ENCODE results near the gene SAG. TPM values are rescaled to one million over a fixed set of nuclear protein-coding genes. Genes with fewer than 3 reads are reported as not detected.
"Not testable (repeated sequence)": the region's sequence is repeated elsewhere in the genome, so short reads cannot be mapped to it uniquely, and the experiment has no call there.

SAG gene
- total RNA-seq, 1 experiment from 2014 or later: not detected

- Histone ChIP-seq H3K27me3 (no peaks in the 10 kb centered on the region), H3K36me3 (no peaks in the 10 kb centered on the region), H3K9me3 (no peaks in the 10 kb centered on the region), H3K4me3 (no peak overlapping the region)
- DNase-seq: no peak
These were observed 9.8 kb downstream of the SAG start for GRCh38 chr2:233317196-233317943.

- no peak for DNase-seq
- Histone ChIP-seq H3K36me3 (no peaks in the 10 kb centered on the region), H3K27me3 (no peaks in the 10 kb centered on the region), H3K9me3 (no peaks in the 10 kb centered on the region), H3K4me3 (no peak overlapping the region)
These were observed 11.6 kb downstream of the SAG start for GRCh38 chr2:233319256-233319655.

- no peaks in the 10 kb centered on the region for H3K27me3 ChIP-seq
- H3K4me3 ChIP-seq: no peak overlapping the region
- H3K36me3 ChIP-seq: no peaks in the 10 kb centered on the region
- DNase-seq: no peak
- no peaks in the 10 kb centered on the region for H3K9me3 ChIP-seq
These were observed 12.9 kb downstream of the SAG start for GRCh38 chr2:233320470-233320869.

- no peaks in the 10 kb centered on the region for H3K27me3 ChIP-seq
- H3K9me3 ChIP-seq: no peaks in the 10 kb centered on the region
- no peaks in the 10 kb centered on the region for H3K36me3 ChIP-seq
- no peak overlapping the region for H3K4me3 ChIP-seq
- DNase-seq: no peak
These were observed 13.6 kb downstream of the SAG start for GRCh38 chr2:233321166-233321565.

- H3K27me3 ChIP-seq: no peaks in the 10 kb centered on the region
- no peaks in the 10 kb centered on the region for H3K36me3 ChIP-seq
- no peaks in the 10 kb centered on the region for H3K9me3 ChIP-seq
- DNase-seq: no peak
- no peak overlapping the region for H3K4me3 ChIP-seq
These were observed 16.2 kb downstream of the SAG start for GRCh38 chr2:233323851-233324250.

GRCh38 chr2:233325256-233325655, 17.6 kb downstream of the SAG start:
- H3K36me3 ChIP-seq: no peaks in the 10 kb centered on the region
- H3K27me3 ChIP-seq: no peaks in the 10 kb centered on the region
- DNase-seq: no peak
- H3K9me3 ChIP-seq: no peaks in the 10 kb centered on the region
- H3K4me3 ChIP-seq: no peak overlapping the region

- Histone ChIP-seq H3K27me3 (no peaks in the 10 kb centered on the region), H3K36me3 (no peaks in the 10 kb centered on the region), H3K9me3 (no peaks in the 10 kb centered on the region), H3K4me3 (no peak overlapping the region)
- DNase-seq: no peak
These were observed 18.2 kb downstream of the SAG start for GRCh38 chr2:233325814-233326213.

GRCh38 chr2:233326500-233326899, 18.9 kb downstream of the SAG start:
- Histone ChIP-seq H3K36me3 (no peaks in the 10 kb centered on the region), H3K27me3 (no peaks in the 10 kb centered on the region), H3K4me3 (no peak overlapping the region), H3K9me3 (no peaks in the 10 kb centered on the region)
- DNase-seq: no peak

GRCh38 chr2:233328922-233329321, 21.3 kb downstream of the SAG start:
- H3K27me3 ChIP-seq: no peaks in the 10 kb centered on the region
- no peak overlapping the region for H3K4me3 ChIP-seq
- H3K36me3 ChIP-seq: no peaks in the 10 kb centered on the region
- no peaks in the 10 kb centered on the region for H3K9me3 ChIP-seq
- DNase-seq: no peak

GRCh38 chr2:233329489-233330135, 22.0 kb downstream of the SAG start:
- Histone ChIP-seq H3K9me3 (no peaks in the 10 kb centered on the region), H3K27me3 (no peaks in the 10 kb centered on the region), H3K4me3 (no peak overlapping the region), H3K36me3 (no peaks in the 10 kb centered on the region)
- peak; percentile 23 for DNase-seq

GRCh38 chr2:233331536-233331935, 23.9 kb downstream of the SAG start:
- Histone ChIP-seq H3K9me3 (no peaks in the 10 kb centered on the region), H3K4me3 (no peak overlapping the region), H3K36me3 (no peaks in the 10 kb centered on the region), H3K27me3 (no peaks in the 10 kb centered on the region)
- no peak for DNase-seq

GRCh38 chr2:233332125-233332524, 24.5 kb downstream of the SAG start:
- H3K27me3 ChIP-seq: no peaks in the 10 kb centered on the region
- H3K36me3 ChIP-seq: no peaks in the 10 kb centered on the region
- DNase-seq: no peak
- no peaks in the 10 kb centered on the region for H3K9me3 ChIP-seq
- no peak overlapping the region for H3K4me3 ChIP-seq

- H3K9me3 ChIP-seq: no peaks in the 10 kb centered on the region
- DNase-seq: no peak
- H3K4me3 ChIP-seq: no peak overlapping the region
- no peaks in the 10 kb centered on the region for H3K36me3 ChIP-seq
- H3K27me3 ChIP-seq: no peaks in the 10 kb centered on the region
These were observed 27.3 kb downstream of the SAG start for GRCh38 chr2:233334915-233335314.

GRCh38 chr2:233336091-233336490, 28.5 kb downstream of the SAG start:
- DNase-seq, H3K9me3 ChIP-seq, H3K27me3 ChIP-seq, H3K4me3 ChIP-seq, H3K36me3 ChIP-seq: not testable (repeated sequence)

GRCh38 chr2:233336541-233336940, 28.9 kb downstream of the SAG start:
- H3K36me3 ChIP-seq: no peaks in the 10 kb centered on the region
- H3K9me3 ChIP-seq: no peaks in the 10 kb centered on the region

GRCh38 chr2:233338046-233338445, 30.4 kb downstream of the SAG start:
- Histone ChIP-seq H3K27me3 (no peaks in the 10 kb centered on the region), H3K4me3 (no peak overlapping the region), H3K36me3 (no peaks in the 10 kb centered on the region), H3K9me3 (no peaks in the 10 kb centered on the region)
- DNase-seq: no peak

More at GRCh38 chr2:233336541-233336940, 28.9 kb downstream of the SAG start:
- no peak for DNase-seq
- H3K4me3 ChIP-seq: no peak overlapping the region
- H3K27me3 ChIP-seq: no peaks in the 10 kb centered on the region

GRCh38 chr2:233338812-233339368, 31.3 kb downstream of the SAG start:
- DNase-seq: no peak
- no peak overlapping the region for H3K4me3 ChIP-seq
- H3K36me3 ChIP-seq: no peaks in the 10 kb centered on the region
- H3K9me3 ChIP-seq: no peaks in the 10 kb centered on the region
- H3K27me3 ChIP-seq: no peaks in the 10 kb centered on the region

GRCh38 chr2:233339427-233339826, 31.8 kb downstream of the SAG start:
- Histone ChIP-seq H3K4me3 (no peak overlapping the region), H3K36me3 (no peaks in the 10 kb centered on the region), H3K27me3 (no peaks in the 10 kb centered on the region), H3K9me3 (no peaks in the 10 kb centered on the region)
- no peak for DNase-seq

Data from MG63 (cell line).